Uterus (tissue), 4 donors: ENCODE results near the gene TUBA4A. TPM values are rescaled to one million over a fixed set of nuclear protein-coding genes. Genes with fewer than 3 reads are reported as not detected.

Experiments
- DNase-seq, 2 donors: peaks; one replicate each; pipeline ENCODE4 v3.0.0-alpha.2; 2019 to 2020
- H3K27ac ChIP-seq, 2 donors: fragments of 200-600 bp; sonication (generic); 1 replicate in 1 of 2; 2 replicates in 1 of 2; pipeline ENCODE4 v1.5.1; 2016 to 2018
- H3K27me3 ChIP-seq, 2 donors: fragments of 200-600 bp; sonication (generic); one replicate each; pipeline ENCODE4 v1.5.1; 2018 to 2019; ENCODE audit warnings: control low read depth in 1 of 2
- H3K36me3 ChIP-seq, 2 donors: fragments of 200-600 bp; sonication (generic); one replicate each; pipeline ENCODE4 v1.5.1; 2019; ENCODE audit warnings: control low read depth in 1 of 2
- H3K4me1 ChIP-seq, 2 donors: fragments of 200-600 bp; sonication (generic); one replicate each; pipeline ENCODE4 v1.5.1; 2018 to 2019; ENCODE audit warnings: control low read depth in 1 of 2
- H3K4me3 ChIP-seq, 2 donors: fragments of 200-600 bp; sonication (generic); 1 replicate in 1 of 2; 2 replicates in 1 of 2; pipeline ENCODE4 v1.5.1; 2018 to 2019; ENCODE audit warnings: mild to moderate bottlenecking in 1 of 2
- H3K9me3 ChIP-seq, 2 donors: fragments of 200-600 bp; sonication (generic); one replicate each; pipeline ENCODE4 v1.5.1; 2019; ENCODE audit warnings: control low read depth in 1 of 2
- CTCF ChIP-seq, 4 experiments: fragments of 200-600 bp in 2 of 4; fragments of 450-650 bp in 2 of 4; sonication (generic) in 2 of 4; IDR thresholded peaks; one replicate each; pipeline ENCODE4 v1.5.1; 2016 to 2019; ENCODE audit warnings: antibody characterized with exemption in 4 of 4, mild to moderate bottlenecking in 2 of 4, moderate library complexity in 1 of 4
- POLR2A ChIP-seq, 2 donors: fragments of 450-650 bp; IDR thresholded peaks; one replicate each; pipeline ENCODE4 v1.6.1; 2016; ENCODE audit warnings: antibody characterized with exemption in 2 of 2, mild to moderate bottlenecking in 1 of 2, moderate library complexity in 1 of 2
- intact Hi-C: fragments of 100-400 bp; cut with DNase I; formaldehyde crosslinking; loops from one replicate; pipeline ENCODE4 v1.15.1; 2023; ENCODE audit warnings: low total_unique reads
- total RNA-seq, 4 donors: library from RNA; depleted of rRNA in 3 of 4; stranded (reverse); fragments of >200 nt in 3 of 4; gene quantifications; one replicate each; pipeline versions ENCODE4 v1.1.0 to v1.2.4, GENCODE V29; 2014 to 2023
- donor health status: DM: yes; HTN: yes; CAD: no.

TUBA4A gene
- total RNA-seq, 4 donors from 2014 or later = 3.7 to 32.3 (median 7.3) TPM

- DNase-seq = peak; percentile 82 to 88
- H3K9me3 ChIP-seq = no peaks in the 10 kb centered on the region
- H3K27me3 ChIP-seq = no peaks in the 10 kb centered on the region
- intact Hi-C loops = loop anchor here (5.0 kb wide), 1 partner anchor 132 kb away; the partner anchor contains the start of gene NHEJ1
- TF ChIP-seq POLR2A (IDR thresholded peaks at IDR 0.05) (peak; percentile 31 to 75), CTCF (IDR thresholded peaks at IDR 0.05) (peak; percentile 95 to 100 (median 100))
- peaks cover 4% of the 10 kb centered on the region in 2 donors for H3K4me1 ChIP-seq
- no peaks in the 10 kb centered on the region for H3K36me3 ChIP-seq
- peak overlapping the region; percentile 94 to 97 for H3K27ac ChIP-seq
- H3K4me3 ChIP-seq = peak overlapping the region; percentile 39 to 48
These were observed 40.9 kb upstream of the TUBA4A start for GRCh38 chr2:219294356-219295351.

DNA sequence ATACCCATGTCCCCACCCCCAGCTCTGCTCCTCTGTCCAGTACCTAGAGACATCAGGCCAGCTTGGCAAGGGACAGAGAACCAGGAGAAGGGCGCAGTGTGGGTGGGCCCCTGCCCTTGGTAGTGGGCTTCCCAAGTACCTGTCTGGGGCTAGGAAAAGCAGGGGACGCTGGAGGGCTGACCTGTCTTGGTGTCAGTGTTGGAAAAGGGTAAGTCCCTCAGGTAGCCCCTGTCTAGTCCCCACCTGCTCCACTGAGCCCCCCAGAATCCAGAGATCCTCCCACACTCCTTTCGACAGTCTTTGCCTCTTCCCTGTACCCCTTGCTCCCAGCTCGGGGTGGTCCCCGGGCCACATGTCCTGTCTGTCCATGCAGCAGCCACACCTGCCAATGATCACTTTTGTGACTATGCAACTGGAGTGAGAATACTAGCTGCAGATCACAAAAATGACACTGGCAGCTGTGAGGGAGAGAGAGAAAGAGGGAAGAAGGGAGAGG is 40.1 kb upstream of the TUBA4A start:
- Histone ChIP-seq H3K36me3 (no peaks in the 10 kb centered on the region), H3K27ac (peak overlapping the region; percentile 94 to 97), H3K27me3 (no peaks in the 10 kb centered on the region), H3K9me3 (no peaks in the 10 kb centered on the region), H3K4me1 (peaks cover 4 to 8% of the 10 kb centered on the region in 2 donors), H3K4me3 (no peak overlapping the region)
- DNase-seq = no peak
- no peak for TF ChIP-seq POLR2A (IDR thresholded peaks at IDR 0.05)
- TF ChIP-seq CTCF (IDR thresholded peaks at IDR 0.05) = no peak
- intact Hi-C loops = no loop called here

- intact Hi-C loops = no loop called here
- Histone ChIP-seq H3K36me3 (no peaks in the 10 kb centered on the region), H3K27ac (no peak overlapping the region), H3K4me1 (peaks cover 4 to 8% of the 10 kb centered on the region in 2 donors), H3K4me3 (no peak overlapping the region), H3K9me3 (no peaks in the 10 kb centered on the region), H3K27me3 (no peaks in the 10 kb centered on the region)
- no peak for DNase-seq
- TF ChIP-seq CTCF (IDR thresholded peaks at IDR 0.05) = no peak
- no peak for TF ChIP-seq POLR2A (IDR thresholded peaks at IDR 0.05)
These were observed 38.9 kb upstream of the TUBA4A start for GRCh38 chr2:219292616-219293015.

- DNase-seq = no peak
- H3K27ac ChIP-seq = no peak overlapping the region
- no peak for TF ChIP-seq CTCF (IDR thresholded peaks at IDR 0.05)
- TF ChIP-seq POLR2A (IDR thresholded peaks at IDR 0.05) = no peak
These were observed 38.3 kb upstream of the TUBA4A start for GRCh38 chr2:219291910-219292490.

More at GRCh38 chr2:219291910-219292490, 38.3 kb upstream of the TUBA4A start:
- Histone ChIP-seq H3K9me3 (no peaks in the 10 kb centered on the region), H3K4me1 (peaks cover 4 to 8% of the 10 kb centered on the region in 2 donors), H3K4me3 (no peak overlapping the region), H3K36me3 (no peaks in the 10 kb centered on the region), H3K27me3 (no peaks in the 10 kb centered on the region)
- intact Hi-C loops = no loop called here
